ENCODE measurements around the gene QRICH2.
"Not testable (repeated sequence)": the region's sequence is repeated elsewhere in the genome, so short reads cannot be mapped to it uniquely, and the experiment has no call there.

Gene QRICH2

GRCh38 chr17:76278268-76278908 lies 29.7 kb downstream of the QRICH2 start:
- DNase-seq (ENCODE audit: low spot score) = no peak

- DNase-seq (ENCODE audit: low spot score) = no peak
These were observed 30.5 kb downstream of the QRICH2 start for GRCh38 chr17:76277300-76278267.

- no peak for DNase-seq (ENCODE audit: low spot score)
These were observed 31.4 kb downstream of the QRICH2 start for GRCh38 chr17:76276461-76277299.

GRCh38 chr17:76276069-76276431 lies 32.0 kb downstream of the QRICH2 start:
- no peak for DNase-seq (ENCODE audit: low spot score)

GRCh38 chr17:76275382-76276068 lies 32.6 kb downstream of the QRICH2 start:
- DNase-seq (ENCODE audit: low spot score) = no peak

- peak; percentile 35 for DNase-seq (ENCODE audit: low spot score)
These were observed 33.7 kb downstream of the QRICH2 start for GRCh38 chr17:76274112-76274956.

GRCh38 chr17:76273445-76274111 lies 34.5 kb downstream of the QRICH2 start:
- no peak for DNase-seq (ENCODE audit: low spot score)

GRCh38 chr17:76272541-76273444 lies 35.3 kb downstream of the QRICH2 start:
- DNase-seq (ENCODE audit: low spot score) = peak; percentile 43

GRCh38 chr17:76271669-76272540 lies 36.2 kb downstream of the QRICH2 start:
- DNase-seq (ENCODE audit: low spot score) = peak; percentile 84

GRCh38 chr17:76270770-76271668 lies 37.1 kb downstream of the QRICH2 start:
- DNase-seq (ENCODE audit: low spot score) = peak; percentile 61

- DNase-seq (ENCODE audit: low spot score) = peak; percentile 67
These were observed 37.9 kb downstream of the QRICH2 start for GRCh38 chr17:76270127-76270592.

GRCh38 chr17:76268991-76269981 lies 38.8 kb downstream of the QRICH2 start:
- peak; percentile 44 for DNase-seq (ENCODE audit: low spot score)

GRCh38 chr17:76268015-76268749 lies 39.9 kb downstream of the QRICH2 start:
- DNase-seq (ENCODE audit: low spot score) = peak; percentile 77

GRCh38 chr17:76267581-76268001 lies 40.5 kb downstream of the QRICH2 start:
- not testable (repeated sequence) for DNase-seq (ENCODE audit: low spot score)

- peak; percentile 38 for DNase-seq (ENCODE audit: low spot score)
These were observed 41.0 kb downstream of the QRICH2 start for GRCh38 chr17:76267051-76267576.

Data from NAMALWA (cell line).